ENCODE results near the gene AK2. TPM values are rescaled to one million over a fixed set of nuclear protein-coding genes. Genes with fewer than 3 reads are reported as not detected.
A peak's percentile ranks its signal among the peaks of the same experiment; 100 is the strongest.

AK2 gene
- total RNA-seq, 1 donor from 2014 or later: 126 TPM

DNA sequence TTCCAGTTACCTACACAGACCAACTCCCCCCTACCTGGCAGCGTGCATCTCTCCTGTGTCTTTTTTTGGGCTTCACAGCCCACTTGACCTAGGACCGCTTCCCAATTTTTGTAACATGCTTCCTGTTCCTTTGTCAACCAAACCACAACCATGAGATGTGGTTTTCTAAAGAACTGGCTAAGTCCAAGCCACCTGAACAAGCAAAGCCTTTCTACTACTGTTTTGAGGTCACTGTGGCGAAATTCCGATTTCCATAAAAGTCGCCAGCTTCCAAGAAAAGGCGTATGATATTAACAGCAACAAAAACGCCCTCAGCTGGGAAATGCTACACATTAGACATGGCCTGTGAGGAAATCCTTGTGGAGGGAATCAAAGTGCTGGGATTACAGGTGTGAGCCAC is 12.7 kb upstream of the AK2 start:
- Histone ChIP-seq H4K20me1 (ENCODE audit: insufficient read depth, low read length) (no peaks in the 10 kb centered on the region), H3K79me2 (ENCODE audit: insufficient read depth, low read length) (no peaks in the 10 kb centered on the region), H2AFZ (ENCODE audit: low read depth, low read length) (no peak overlapping the region), H3K4me3 (ENCODE audit: insufficient read depth, low read depth, low read length) (no peak overlapping the region), H3K27ac (ENCODE audit: low read depth, low read length) (no peak overlapping the region), H3K9ac (ENCODE audit: low read length) (no peak overlapping the region), H3K4me1 (ENCODE audit: insufficient read depth, low read length) (peaks cover 12% of the 10 kb centered on the region), H3K9me3 (ENCODE audit: insufficient read depth, low read depth, low read length) (no peaks in the 10 kb centered on the region), H3K4me2 (ENCODE audit: low read length) (no peak overlapping the region), H3K36me3 (ENCODE audit: insufficient read depth, low read length) (no peaks in the 10 kb centered on the region), H3K27me3 (ENCODE audit: insufficient read depth, low read length) (no peaks in the 10 kb centered on the region)
- TF ChIP-seq CTCF (IDR thresholded peaks at IDR 0.05; ENCODE audit: insufficient read depth, low read depth, low read length) (no peak), EZH2 (IDR thresholded peaks at IDR 0.05; ENCODE audit: insufficient read depth, low read length) (no peak)
- DNase-seq (ENCODE audit: low read depth) (peak; percentile 78), FAIRE-seq (no peak)
- H3K27me3 Mint-ChIP-seq (ENCODE audit: low read depth, unreplicated experiment): no peaks in the 10 kb centered on the region
- no peak overlapping the region for H3K4me3 Mint-ChIP-seq (ENCODE audit: unreplicated experiment)
- H3K27ac Mint-ChIP-seq (ENCODE audit: unreplicated experiment): peak overlapping the region; percentile 62
- H3K36me3 Mint-ChIP-seq (ENCODE audit: low read depth, unreplicated experiment): no peaks in the 10 kb centered on the region
- H3K9me3 Mint-ChIP-seq (ENCODE audit: unreplicated experiment): peaks cover 6% of the 10 kb centered on the region
- H3K4me1 Mint-ChIP-seq (ENCODE audit: low read depth, unreplicated experiment): peaks cover 16% of the 10 kb centered on the region

GRCh38 chr1:33048426-33048825 is 11.7 kb upstream of the AK2 start:
- no peaks in the 10 kb centered on the region for H3K36me3 Mint-ChIP-seq (ENCODE audit: low read depth, unreplicated experiment)
- H3K27ac Mint-ChIP-seq (ENCODE audit: unreplicated experiment): peak overlapping the region; percentile 4

More at GRCh38 chr1:33048426-33048825, 11.7 kb upstream of the AK2 start:
- TF ChIP-seq CTCF (IDR thresholded peaks at IDR 0.05; ENCODE audit: insufficient read depth, low read depth, low read length) (no peak), EZH2 (IDR thresholded peaks at IDR 0.05; ENCODE audit: insufficient read depth, low read length) (no peak)
- H3K4me2 ChIP-seq (ENCODE audit: low read length): no peak overlapping the region
- H3K4me3 ChIP-seq (ENCODE audit: insufficient read depth, low read depth, low read length): no peak overlapping the region
- no peaks in the 10 kb centered on the region for H4K20me1 ChIP-seq (ENCODE audit: insufficient read depth, low read length)
- Mint-ChIP-seq H3K4me3 (ENCODE audit: unreplicated experiment) (no peak overlapping the region), H3K27me3 (ENCODE audit: low read depth, unreplicated experiment) (no peaks in the 10 kb centered on the region), H3K9me3 (ENCODE audit: unreplicated experiment) (peaks cover 6% of the 10 kb centered on the region), H3K4me1 (ENCODE audit: low read depth, unreplicated experiment) (peaks cover 22% of the 10 kb centered on the region)
- no peak overlapping the region for H3K9ac ChIP-seq (ENCODE audit: low read length)
- no peaks in the 10 kb centered on the region for H3K36me3 ChIP-seq (ENCODE audit: insufficient read depth, low read length)
- no peak for DNase-seq (ENCODE audit: low read depth)
- no peak for FAIRE-seq
- no peak overlapping the region for H3K27ac ChIP-seq (ENCODE audit: low read depth, low read length)
- no peak overlapping the region for H2AFZ ChIP-seq (ENCODE audit: low read depth, low read length)
- no peaks in the 10 kb centered on the region for H3K9me3 ChIP-seq (ENCODE audit: insufficient read depth, low read depth, low read length)
- H3K4me1 ChIP-seq (ENCODE audit: insufficient read depth, low read length): peaks cover 12% of the 10 kb centered on the region
- H3K79me2 ChIP-seq (ENCODE audit: insufficient read depth, low read length): no peaks in the 10 kb centered on the region
- no peaks in the 10 kb centered on the region for H3K27me3 ChIP-seq (ENCODE audit: insufficient read depth, low read length)

Measured in astrocyte (in vitro differentiated cells and primary cell).